ENCODE results near the gene ADGRG3. TPM values are rescaled to one million over a fixed set of nuclear protein-coding genes. Genes with fewer than 3 reads are reported as not detected.

The ADGRG3 gene
- total and polyA plus RNA-seq, 2 of the 13 experiments (the other 11 are each of a cell fraction or from before 2014, with no cell fraction given) = 2.7 to 11.8 TPM

DNA sequence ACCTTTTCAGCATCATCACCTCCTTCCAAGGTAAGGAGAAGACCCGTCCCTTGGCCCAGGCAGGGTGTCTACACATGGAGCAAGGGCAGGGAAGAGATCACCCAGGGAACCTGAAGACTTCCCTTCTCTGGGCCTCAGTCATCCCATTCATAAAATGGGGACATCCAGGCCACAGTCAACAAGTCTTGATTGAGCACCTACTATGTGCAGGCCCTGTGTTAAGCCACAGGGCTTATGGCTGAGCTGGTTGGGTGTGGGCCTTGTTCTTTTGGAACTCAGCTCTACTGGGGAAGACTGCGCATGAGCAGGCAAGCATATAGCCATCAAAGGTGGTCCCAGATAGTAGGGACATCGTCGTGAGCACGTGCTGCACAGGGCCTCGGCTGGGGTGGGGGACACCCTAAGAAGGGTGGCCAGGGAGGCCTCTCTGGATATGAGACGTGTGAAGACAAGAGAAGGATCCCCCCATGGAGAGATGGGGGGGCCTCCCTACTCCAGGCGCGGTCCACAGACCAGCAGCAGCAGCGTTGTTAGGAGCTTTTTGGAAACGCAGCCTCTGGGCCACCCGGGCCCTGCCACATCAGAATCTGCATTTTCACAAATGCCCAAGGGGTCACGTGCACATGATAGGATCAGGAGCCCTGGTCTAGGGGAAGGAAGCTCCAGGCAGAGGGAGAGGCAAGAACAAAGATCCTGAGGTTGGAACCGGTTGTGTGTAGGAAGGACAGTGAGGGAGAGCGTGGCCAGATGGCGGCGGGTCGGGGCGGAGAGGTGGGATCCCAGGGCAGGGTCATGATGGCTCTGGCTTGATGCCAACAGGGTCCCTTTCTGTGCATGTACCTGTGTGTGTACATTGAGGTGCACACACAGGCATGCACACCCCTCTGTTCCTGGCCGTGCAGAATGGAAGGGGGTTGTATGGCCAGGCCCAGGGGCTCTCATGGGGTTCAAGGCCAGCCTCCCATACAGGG, 5.9 kb upstream of the ADGRG3 start (continued):
- TF ChIP-seq RNF219 (CRISPR knock-in tag; IDR thresholded peaks at IDR 0.05) (no peak), JARID2 (CRISPR knock-in tag; IDR thresholded peaks at IDR 0.05; ENCODE audit: insufficient replicate concordance) (no peak), KDM2A (CRISPR knock-in tag; IDR thresholded peaks at IDR 0.05; ENCODE audit: borderline replicate concordance, low read depth) (0 out of 2 replicates have a peak, but pooled peaks have one; percentile 1), ZBTB25 (CRISPR knock-in tag; IDR thresholded peaks at IDR 0.05) (no peak), PAF1 (CRISPR knock-in tag; IDR thresholded peaks at IDR 0.05) (no peak), ZNF567 (CRISPR knock-in tag; IDR thresholded peaks at IDR 0.05; ENCODE audit: borderline replicate concordance) (no peak), ZKSCAN1 (IDR thresholded peaks at IDR 0.05; ENCODE audit: low read length) (peak; percentile 73; the same call in 1 of the 2 replicates), ZSCAN25 (CRISPR knock-in tag; IDR thresholded peaks at IDR 0.05) (no peak), HIVEP1 (CRISPR knock-in tag; IDR thresholded peaks at IDR 0.05) (0 out of 2 replicates have a peak, but pooled peaks have one; percentile 3), ZNF629 (CRISPR knock-in tag; conservative IDR thresholded peaks at IDR 0.05) (peak; percentile 94), LCORL (IDR thresholded peaks at IDR 0.05) (0 out of 2 replicates have a peak, but pooled peaks have one; percentile 32), LCORL (CRISPR knock-in tag; IDR thresholded peaks at IDR 0.05) (no peak), ZNF362 (CRISPR knock-in tag; IDR thresholded peaks at IDR 0.05; ENCODE audit: borderline replicate concordance) (no peak), ZMYM3 (CRISPR knock-in tag; IDR thresholded peaks at IDR 0.05) (peak; percentile 56; the same call in 1 of the 2 replicates), ATF1 (CRISPR knock-in tag; IDR thresholded peaks at IDR 0.05) (no peak)
- TF ChIP-seq, protein P1, sequence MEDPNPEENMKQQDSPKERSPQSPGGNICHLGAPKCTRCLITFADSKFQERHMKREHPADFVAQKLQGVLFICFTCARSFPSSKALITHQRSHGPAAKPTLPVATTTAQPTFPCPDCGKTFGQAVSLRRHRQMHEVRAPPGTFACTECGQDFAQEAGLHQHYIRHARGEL (CRISPR knock-in tag; IDR thresholded peaks at IDR 0.05) = 0 out of 2 replicates have a peak, but pooled peaks have one; percentile 5
- TF ChIP-seq, protein P2, sequence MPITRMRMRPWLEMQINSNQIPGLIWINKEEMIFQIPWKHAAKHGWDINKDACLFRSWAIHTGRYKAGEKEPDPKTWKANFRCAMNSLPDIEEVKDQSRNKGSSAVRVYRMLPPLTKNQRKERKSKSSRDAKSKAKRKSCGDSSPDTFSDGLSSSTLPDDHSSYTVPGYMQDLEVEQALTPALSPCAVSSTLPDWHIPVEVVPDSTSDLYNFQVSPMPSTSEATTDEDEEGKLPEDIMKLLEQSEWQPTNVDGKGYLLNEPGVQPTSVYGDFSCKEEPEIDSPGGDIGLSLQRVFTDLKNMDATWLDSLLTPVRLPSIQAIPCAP (CRISPR knock-in tag; IDR thresholded peaks at IDR 0.05; ENCODE audit: low read depth) = no peak
- TF ChIP-seq, protein P3, sequence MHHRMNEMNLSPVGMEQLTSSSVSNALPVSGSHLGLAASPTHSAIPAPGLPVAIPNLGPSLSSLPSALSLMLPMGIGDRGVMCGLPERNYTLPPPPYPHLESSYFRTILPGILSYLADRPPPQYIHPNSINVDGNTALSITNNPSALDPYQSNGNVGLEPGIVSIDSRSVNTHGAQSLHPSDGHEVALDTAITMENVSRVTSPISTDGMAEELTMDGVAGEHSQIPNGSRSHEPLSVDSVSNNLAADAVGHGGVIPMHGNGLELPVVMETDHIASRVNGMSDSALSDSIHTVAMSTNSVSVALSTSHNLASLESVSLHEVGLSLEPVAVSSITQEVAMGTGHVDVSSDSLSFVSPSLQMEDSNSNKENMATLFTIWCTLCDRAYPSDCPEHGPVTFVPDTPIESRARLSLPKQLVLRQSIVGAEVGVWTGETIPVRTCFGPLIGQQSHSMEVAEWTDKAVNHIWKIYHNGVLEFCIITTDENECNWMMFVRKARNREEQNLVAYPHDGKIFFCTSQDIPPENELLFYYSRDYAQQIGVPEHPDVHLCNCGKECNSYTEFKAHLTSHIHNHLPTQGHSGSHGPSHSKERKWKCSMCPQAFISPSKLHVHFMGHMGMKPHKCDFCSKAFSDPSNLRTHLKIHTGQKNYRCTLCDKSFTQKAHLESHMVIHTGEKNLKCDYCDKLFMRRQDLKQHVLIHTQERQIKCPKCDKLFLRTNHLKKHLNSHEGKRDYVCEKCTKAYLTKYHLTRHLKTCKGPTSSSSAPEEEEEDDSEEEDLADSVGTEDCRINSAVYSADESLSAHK (CRISPR knock-in tag; IDR thresholded peaks at IDR 0.05; ENCODE audit: borderline replicate concordance) = no peak

Measured in HepG2 (cell line).